HG03135 (cell line): ENCODE measurements around the gene C5AR2.
"Not testable (repeated sequence)": the region's sequence is repeated elsewhere in the genome, so short reads cannot be mapped to it uniquely, and the experiment has no call there.

Experiments used
- ATAC-seq: cut with Tn5 transposase; IDR thresholded peaks from one replicate; pipeline ENCODE4 v1.9.1; 2021; ENCODE audit warnings: mild to moderate bottlenecking, moderate library complexity; ENCODE audit not compliant: unreplicated experiment

The C5AR2 gene

DNA sequence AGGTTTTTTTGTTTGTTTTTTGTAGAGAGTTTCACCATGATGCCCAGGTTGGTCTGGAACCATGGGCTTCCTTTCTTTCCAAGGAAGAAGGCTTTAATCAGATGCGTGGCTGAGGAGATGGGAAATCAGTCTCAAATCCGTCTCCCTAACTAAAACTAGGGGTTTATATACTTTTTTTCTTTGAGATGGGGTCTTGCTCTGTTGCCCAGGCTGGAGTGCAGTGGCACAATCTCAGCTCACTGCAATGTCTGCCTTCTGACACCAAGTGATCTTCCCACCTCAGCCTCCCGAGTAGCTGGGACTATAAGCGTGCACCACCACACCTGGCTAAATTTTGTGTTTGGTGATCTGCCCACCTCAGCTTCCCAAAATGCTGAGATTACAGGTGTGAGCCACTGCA, 52.6 kb downstream of the C5AR2 start:
- ATAC-seq, result not testable (repeated sequence)

DNA sequence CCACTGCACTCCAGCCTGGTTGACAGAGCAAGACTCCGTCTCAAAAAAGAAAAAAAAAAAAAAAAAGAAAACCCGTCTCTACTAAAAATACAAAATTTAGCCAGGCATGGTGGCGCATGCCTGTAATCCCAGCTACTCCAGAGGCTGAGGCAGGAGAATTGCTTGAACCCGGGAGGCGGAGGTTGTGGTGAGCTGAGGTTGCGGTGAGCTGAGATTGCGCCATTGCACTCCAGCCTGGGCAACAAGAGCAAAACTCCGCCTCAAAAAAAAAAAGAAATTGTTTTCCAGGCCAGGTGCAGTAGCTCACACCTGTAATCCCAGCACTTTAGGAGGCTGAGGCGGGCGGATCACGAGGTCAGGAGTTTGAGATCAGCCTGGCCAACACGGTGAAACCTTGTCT, 54.6 kb downstream of the C5AR2 start:
- not testable (repeated sequence) for ATAC-seq

- ATAC-seq, result not testable (repeated sequence)
Observed at GRCh38 chr19:47387623-47388022, 55.6 kb downstream of the C5AR2 start.

GRCh38 chr19:47388721-47389120, 56.7 kb downstream of the C5AR2 start:
- not testable (repeated sequence) for ATAC-seq

DNA sequence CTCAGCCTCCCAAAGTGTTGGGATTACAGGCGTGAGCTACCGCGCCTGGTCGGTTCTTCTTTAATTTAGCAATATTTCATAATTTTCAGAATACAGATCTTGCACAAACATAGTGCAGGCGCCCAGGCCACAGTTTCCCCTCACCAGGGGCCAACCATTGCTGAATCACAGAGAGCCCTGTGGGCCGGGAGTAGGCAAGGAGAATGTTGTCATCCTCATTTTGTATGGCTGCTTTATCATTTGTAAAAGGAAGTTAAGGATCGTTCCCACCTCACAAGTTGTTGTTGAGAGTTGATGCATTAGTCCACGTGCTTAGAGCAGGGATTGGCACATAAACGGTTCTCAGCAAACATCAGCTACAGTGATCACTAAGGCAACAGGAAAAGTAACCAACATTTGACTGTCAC, 57.2 kb downstream of the C5AR2 start:
- no peak for ATAC-seq

- ATAC-seq, result no peak
Observed at GRCh38 chr19:47390533-47391488, 58.8 kb downstream of the C5AR2 start.

DNA sequence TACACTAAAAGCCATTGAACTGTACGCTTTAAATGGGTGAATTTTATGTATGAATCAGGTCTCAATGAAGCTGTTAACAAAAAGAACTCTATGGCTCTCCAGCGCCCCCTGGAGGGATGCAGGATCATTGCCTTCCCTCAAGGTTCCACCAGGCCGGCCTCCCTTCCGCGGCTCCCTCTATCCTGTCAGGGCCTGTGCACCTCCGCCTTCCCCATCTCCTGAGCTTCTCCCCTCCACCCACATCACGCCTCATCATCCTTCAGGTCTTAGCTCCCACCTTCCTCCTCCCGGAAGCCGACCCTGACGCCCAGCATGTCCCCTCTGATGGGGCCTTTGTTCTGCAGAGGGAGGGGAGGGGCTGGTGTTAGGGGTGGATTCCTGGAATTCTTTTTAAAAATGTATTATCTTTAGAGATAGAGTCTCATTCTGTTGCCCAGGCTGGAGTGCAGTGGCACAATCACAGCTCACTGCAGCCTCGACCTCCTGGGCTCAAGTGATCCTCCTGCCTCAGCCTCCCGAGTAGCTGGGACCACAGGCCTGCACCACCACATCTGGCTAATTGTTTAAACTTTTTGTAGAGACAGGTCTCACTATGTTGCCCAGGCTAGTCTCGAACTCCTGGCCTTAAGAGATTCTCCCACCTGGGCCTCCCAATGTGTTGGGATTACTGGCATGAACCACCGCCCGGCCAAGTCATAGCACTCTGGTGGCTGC, 59.7 kb downstream of the C5AR2 start:
- ATAC-seq, result no peak
